HEK293 (cell line): Measurements from ENCODE around the gene MFSD11.
"Not testable (repeated sequence)": the region's sequence is repeated elsewhere in the genome, so short reads cannot be mapped to it uniquely, and the experiment has no call there.

Experiments
- KLF16 ChIP-seq: fragments of 450-650 bp; formaldehyde crosslinking; IDR thresholded peaks from 2 replicates; pipeline ENCODE4 v1.5.1; 2017; ENCODE audit warnings: missing biosample characterization, missing genetic modification characterization
- TF ChIP-seq, protein P1 (sequence below): fragments of 450-650 bp; formaldehyde crosslinking; IDR thresholded peaks from 2 replicates; pipeline ENCODE4 v1.5.1; 2016; ENCODE audit warnings: missing biosample characterization, missing genetic modification characterization

GRCh38 chr17:76712321-76712720 is 25.6 kb upstream of the MFSD11 start:
- not testable (repeated sequence) for TF ChIP-seq KLF16
- TF ChIP-seq, protein P1, sequence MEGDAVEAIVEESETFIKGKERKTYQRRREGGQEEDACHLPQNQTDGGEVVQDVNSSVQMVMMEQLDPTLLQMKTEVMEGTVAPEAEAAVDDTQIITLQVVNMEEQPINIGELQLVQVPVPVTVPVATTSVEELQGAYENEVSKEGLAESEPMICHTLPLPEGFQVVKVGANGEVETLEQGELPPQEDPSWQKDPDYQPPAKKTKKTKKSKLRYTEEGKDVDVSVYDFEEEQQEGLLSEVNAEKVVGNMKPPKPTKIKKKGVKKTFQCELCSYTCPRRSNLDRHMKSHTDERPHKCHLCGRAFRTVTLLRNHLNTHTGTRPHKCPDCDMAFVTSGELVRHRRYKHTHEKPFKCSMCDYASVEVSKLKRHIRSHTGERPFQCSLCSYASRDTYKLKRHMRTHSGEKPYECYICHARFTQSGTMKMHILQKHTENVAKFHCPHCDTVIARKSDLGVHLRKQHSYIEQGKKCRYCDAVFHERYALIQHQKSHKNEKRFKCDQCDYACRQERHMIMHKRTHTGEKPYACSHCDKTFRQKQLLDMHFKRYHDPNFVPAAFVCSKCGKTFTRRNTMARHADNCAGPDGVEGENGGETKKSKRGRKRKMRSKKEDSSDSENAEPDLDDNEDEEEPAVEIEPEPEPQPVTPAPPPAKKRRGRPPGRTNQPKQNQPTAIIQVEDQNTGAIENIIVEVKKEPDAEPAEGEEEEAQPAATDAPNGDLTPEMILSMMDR (tag by site-specific recombination): not testable (repeated sequence)
